Prostate gland (tissue), 2 donors: Measurements from ENCODE around the gene CDC37.
"Not testable (repeated sequence)": the region's sequence is repeated elsewhere in the genome, so short reads cannot be mapped to it uniquely, and the experiment has no call there.

Source experiments
- CTCF ChIP-seq, 4 experiments: fragments of 200-600 bp in 2 of 4; fragments of 450-650 bp in 2 of 4; sonication (generic) in 2 of 4; IDR thresholded peaks; 1 replicate in 3 of 4; 2 replicates in 1 of 4; pipeline ENCODE4 v1.5.1; 2016 to 2019; ENCODE audit warnings: antibody characterized with exemption in 4 of 4, mild to moderate bottlenecking in 2 of 4, moderate library complexity in 2 of 4
- POLR2AphosphoS5 ChIP-seq: sonication (generic); formaldehyde crosslinking; IDR thresholded peaks from one replicate; pipeline ENCODE4 v1.6.1; 2017; ENCODE audit warnings: antibody characterized with exemption

- not testable (repeated sequence) for TF ChIP-seq CTCF (IDR thresholded peaks at IDR 0.05); POLR2AphosphoS5
Observed at GRCh38 chr19:10383223-10383499, 20.2 kb downstream of the CDC37 start.
